GM12892 (cell line): ENCODE data around the gene ITIH1.

Source experiments
- POLR2A ChIP-seq: IDR thresholded peaks from 2 replicates; pipeline ENCODE4 v1.6.1; 2011; ENCODE audit warnings: low read depth, low read length, control low read depth
- POLR2AphosphoS5 ChIP-seq: IDR thresholded peaks from 2 replicates; pipeline ENCODE4 v1.6.1; 2011; ENCODE audit warnings: low read depth, low read length, control low read depth
- TAF1 ChIP-seq: IDR thresholded peaks from 2 replicates; pipeline ENCODE4 v1.6.1; 2011; ENCODE audit warnings: low read depth, mild to moderate bottlenecking, control low read depth, low read length, borderline replicate concordance

DNA sequence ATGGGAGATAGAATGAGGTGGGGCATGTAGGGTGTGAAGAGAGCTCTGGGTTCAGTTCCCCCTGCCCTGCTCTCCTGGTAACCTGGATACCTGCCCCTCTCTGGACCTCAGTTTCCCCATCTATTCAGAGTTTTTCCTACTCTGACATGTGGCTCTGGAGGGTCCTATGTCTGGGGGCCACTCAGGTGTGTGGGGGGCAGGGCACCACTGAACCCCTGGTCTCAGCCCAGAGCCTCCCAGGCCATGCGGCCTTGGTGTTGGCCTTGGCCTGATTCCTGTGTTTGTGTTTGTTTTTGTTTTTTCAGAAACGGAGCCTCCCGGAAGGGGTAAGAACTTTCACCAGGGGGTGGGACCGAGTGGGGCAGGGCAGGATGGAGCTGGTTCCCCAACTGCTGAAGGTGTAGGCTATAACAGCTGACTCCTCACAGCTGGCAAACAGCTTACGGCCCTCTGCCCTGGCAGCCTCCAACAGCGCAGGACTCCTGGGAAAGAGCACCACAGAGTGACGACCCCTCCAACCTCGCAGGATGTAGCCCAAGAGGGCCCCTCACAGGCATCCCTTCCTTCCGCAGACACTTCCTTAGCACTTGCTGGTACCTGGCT lies 18.0 kb downstream of the ITIH1 start:
- TF ChIP-seq POLR2A (no peak), TAF1 (no peak), POLR2AphosphoS5 (no peak)
